Mesenchymal stem cell (in vitro differentiated cells and primary cell): ENCODE results near the gene MUC5B.
A peak's percentile ranks its signal among the peaks of the same experiment; 100 is the strongest.

Experiments used
- DNase-seq: peaks from one replicate; pipeline ENCODE4 v3.0.0-alpha.2; 2013
- H2AFZ ChIP-seq: one replicate; pipeline ENCODE4 v1.6.1; 2013; ENCODE audit warnings: low read depth, mild to moderate bottlenecking, control low read depth, inconsistent platforms, low read length, moderate library complexity
- H2AK5ac ChIP-seq: 2 replicates; pipeline ENCODE4 v1.6.1; 2013; ENCODE audit warnings: low read length, moderate library complexity, mild to moderate bottlenecking, inconsistent platforms; ENCODE audit not compliant: severe bottlenecking
- H2BK120ac ChIP-seq: one replicate; pipeline ENCODE4 v1.6.1; 2013; ENCODE audit warnings: low read depth, mild to moderate bottlenecking, inconsistent platforms, low read length, moderate library complexity
- H2BK12ac ChIP-seq, 2 experiments: one replicate each; pipeline ENCODE4 v1.6.1; 2013; ENCODE audit warnings: inconsistent platforms in 2 of 2, low read length in 2 of 2, mild to moderate bottlenecking in 2 of 2, moderate library complexity in 2 of 2, control low read depth in 1 of 2
- H2BK15ac ChIP-seq: one replicate; pipeline ENCODE4 v1.6.1; 2013; ENCODE audit warnings: mild to moderate bottlenecking, low read depth, inconsistent platforms; ENCODE audit not compliant: poor library complexity, severe bottlenecking
- H2BK5ac ChIP-seq: 2 replicates; pipeline ENCODE4 v1.6.1; 2013; ENCODE audit warnings: low read depth, mild to moderate bottlenecking, low read length, control low read depth, inconsistent platforms; ENCODE audit not compliant: poor library complexity, severe bottlenecking
- H3K14ac ChIP-seq, 2 experiments: one replicate each; pipeline ENCODE4 v1.6.1; 2013; ENCODE audit warnings: inconsistent platforms in 2 of 2, low read length in 2 of 2, control low read depth in 1 of 2, mild to moderate bottlenecking in 1 of 2, moderate library complexity in 1 of 2
- H3K18ac ChIP-seq, 2 experiments: one replicate each; pipeline ENCODE4 v1.6.1; 2013; ENCODE audit warnings: inconsistent platforms in 2 of 2, low read length in 2 of 2, control low read depth in 1 of 2, low read depth in 1 of 2, mild to moderate bottlenecking in 1 of 2
- H3K23ac ChIP-seq, 2 experiments: one replicate each; pipeline ENCODE4 v1.6.1; 2013; ENCODE audit warnings: inconsistent platforms in 2 of 2, low read length in 2 of 2, mild to moderate bottlenecking in 2 of 2, moderate library complexity in 2 of 2, control low read depth in 1 of 2
- H3K27ac ChIP-seq: 2 replicates; pipeline ENCODE4 v1.5.1; 2013; ENCODE audit warnings: mild to moderate bottlenecking, moderate library complexity, low read length, control low read depth, inconsistent platforms; ENCODE audit not compliant: poor library complexity, severe bottlenecking
- H3K27me3 ChIP-seq, 2 experiments: 2 replicates each; pipeline versions ENCODE4 v1.6.1 to v1.7.0; 2013; ENCODE audit warnings: low read length in 2 of 2, mild to moderate bottlenecking in 2 of 2, moderate library complexity in 2 of 2, control low read depth in 1 of 2, inconsistent platforms in 1 of 2; ENCODE audit not compliant: control insufficient read depth in 1 of 2, insufficient read depth in 1 of 2
- H3K36me3 ChIP-seq, 2 experiments: 2 replicates each; pipeline versions ENCODE4 v1.6.1 to v1.7.0; 2013; ENCODE audit warnings: low read length in 2 of 2, control low read depth in 1 of 2, inconsistent platforms in 1 of 2, low read depth in 1 of 2, mild to moderate bottlenecking in 1 of 2; ENCODE audit not compliant: insufficient read depth in 2 of 2, control insufficient read depth in 1 of 2
- H3K4ac ChIP-seq, 2 experiments: one replicate each; pipeline ENCODE4 v1.6.1; 2013; ENCODE audit warnings: inconsistent platforms in 2 of 2, low read length in 2 of 2, mild to moderate bottlenecking in 2 of 2, moderate library complexity in 2 of 2, control low read depth in 1 of 2, low read depth in 1 of 2
- H3K4me1 ChIP-seq: 2 replicates; pipeline ENCODE4 v1.6.1; 2013; ENCODE audit warnings: low read depth, low read length, control low read depth; ENCODE audit not compliant: control insufficient read depth, insufficient read depth
- H3K4me2 ChIP-seq: 2 replicates; pipeline ENCODE4 v1.6.1; 2013; ENCODE audit warnings: low read length, mild to moderate bottlenecking, inconsistent platforms; ENCODE audit not compliant: poor library complexity, severe bottlenecking
- H3K4me3 ChIP-seq, 2 experiments: 2 replicates each; pipeline versions ENCODE4 v1.5.1 to v1.7.0; 2013; ENCODE audit warnings: low read length in 2 of 2, mild to moderate bottlenecking in 2 of 2, control low read depth in 1 of 2, low read depth in 1 of 2; ENCODE audit not compliant: insufficient read depth in 1 of 2
- H3K79me1 ChIP-seq: replicated peaks from 2 replicates; pipeline ENCODE4 v1.6.1; 2013; ENCODE audit warnings: mild to moderate bottlenecking, control low read depth, low read length, inconsistent platforms; ENCODE audit not compliant: poor library complexity, severe bottlenecking
- H3K9ac ChIP-seq: 2 replicates; pipeline ENCODE4 v1.7.0; 2013; ENCODE audit warnings: mild to moderate bottlenecking, low read length, moderate library complexity
- H3K9me3 ChIP-seq: 2 replicates; pipeline ENCODE4 v1.7.0; 2013; ENCODE audit warnings: mild to moderate bottlenecking, low read length; ENCODE audit not compliant: control insufficient read depth
- H4K8ac ChIP-seq: one replicate; pipeline ENCODE4 v1.6.1; 2013; ENCODE audit warnings: inconsistent platforms, mild to moderate bottlenecking, low read length, moderate library complexity
- H4K91ac ChIP-seq: one replicate; pipeline ENCODE4 v1.6.1; 2013; ENCODE audit warnings: mild to moderate bottlenecking, low read length, inconsistent platforms
- WGBS: methylation state at CpG from one replicate; pipeline ENCODE4 v1.1.7; 2013; ENCODE audit warnings: mixed read lengths; 5-methylcytosine and 5-hydroxymethylcytosine counted together

The MUC5B gene

GRCh38 chr11:1303973-1304372 is 81.1 kb downstream of the MUC5B start:
- Histone ChIP-seq H4K91ac (no peak overlapping the region), H3K36me3 (peaks cover 27 to 49% of the 10 kb centered on the region in 2 experiments), H2AK5ac (peak overlapping the region; percentile 44), H3K27me3 (no peaks in the 10 kb centered on the region), H3K23ac (no peak overlapping the region), H2BK15ac (no peak overlapping the region), H2BK12ac (no peak overlapping the region), H3K4me2 (peak overlapping the region; percentile 39), H2BK120ac (no peak overlapping the region), H4K8ac (no peak overlapping the region), H3K9me3 (no peaks in the 10 kb centered on the region), H2AFZ (no peak overlapping the region), H2BK5ac (no peak overlapping the region), H3K4me3 (no peak overlapping the region), H3K4ac (no peak overlapping the region), H3K27ac (peak overlapping the region; percentile 81), H3K79me1 (peaks cover 10% of the 10 kb centered on the region), H3K9ac (peak overlapping the region; percentile 11), H3K14ac (no peak overlapping the region), H3K4me1 (peaks cover 61% of the 10 kb centered on the region), H3K18ac (no peak overlapping the region)
- 84% methylated on average over 7 of the region's 10 CpGs for WGBS
- no peak for DNase-seq

GRCh38 chr11:1304380-1304779 is 81.5 kb downstream of the MUC5B start:
- Histone ChIP-seq H3K4me1 (peaks cover 58% of the 10 kb centered on the region), H2AK5ac (no peak overlapping the region), H3K4me2 (peak overlapping the region; percentile 39), H3K23ac (no peak overlapping the region), H2BK5ac (no peak overlapping the region), H4K8ac (no peak overlapping the region), H2BK120ac (no peak overlapping the region), H3K4ac (no peak overlapping the region), H3K36me3 (peaks cover 27 to 49% of the 10 kb centered on the region in 2 experiments), H4K91ac (no peak overlapping the region), H3K4me3 (no peak overlapping the region), H3K9me3 (no peaks in the 10 kb centered on the region), H3K27me3 (no peaks in the 10 kb centered on the region), H2AFZ (no peak overlapping the region), H3K79me1 (peaks cover 10% of the 10 kb centered on the region), H2BK12ac (no peak overlapping the region), H3K14ac (no peak overlapping the region), H3K18ac (no peak overlapping the region), H3K9ac (peak overlapping the region; percentile 11), H3K27ac (peak overlapping the region; percentile 81), H2BK15ac (no peak overlapping the region)
- WGBS, result 98% methylated on average over 12 of the region's 14 CpGs
- no peak for DNase-seq

- Histone ChIP-seq H2AFZ (no peak overlapping the region), H4K8ac (no peak overlapping the region)
- WGBS, result 93% methylated on average over 13 of the region's 13 CpGs
Observed at GRCh38 chr11:1305063-1305495, 82.2 kb downstream of the MUC5B start.

DNA sequence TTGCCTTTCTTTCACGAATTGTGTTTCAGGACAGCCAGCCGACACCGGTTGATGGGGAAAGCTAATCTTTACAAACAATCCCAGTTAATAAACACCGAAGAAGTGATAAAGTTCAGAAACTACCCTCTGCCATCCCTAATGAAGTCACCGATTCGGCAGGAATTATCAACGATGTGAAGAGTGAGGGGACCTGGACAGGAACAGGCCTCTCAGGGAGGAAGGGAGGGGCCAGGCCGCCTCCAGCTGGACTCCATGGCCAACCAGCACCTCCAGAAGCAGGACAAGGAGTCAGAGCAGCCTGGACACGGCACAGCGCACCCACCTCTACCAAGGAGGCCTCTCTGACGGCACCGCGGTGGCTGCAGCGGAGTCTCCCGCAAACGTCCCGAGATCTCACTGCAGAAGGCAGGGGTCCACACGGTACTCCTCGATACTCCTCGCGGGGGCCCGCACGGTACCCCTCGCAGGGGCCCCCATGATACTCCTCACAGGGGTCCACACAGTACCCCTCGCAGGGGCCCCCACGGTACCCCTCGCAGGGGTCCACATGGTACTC is 82.7 kb downstream of the MUC5B start:
- WGBS, result 97% methylated on average over 26 of the region's 27 CpGs
- Histone ChIP-seq H2AK5ac (peak overlapping the region; percentile 59), H3K4me1 (peaks cover 63% of the 10 kb centered on the region), H3K9me3 (no peaks in the 10 kb centered on the region), H3K27me3 (no peaks in the 10 kb centered on the region), H4K91ac (no peak overlapping the region), H3K23ac (no peak overlapping the region), H2BK15ac (no peak overlapping the region), H2BK120ac (no peak overlapping the region), H3K14ac (no peak overlapping the region), H3K4me2 (no peak overlapping the region), H2BK12ac (no peak overlapping the region), H4K8ac (no peak overlapping the region), H3K4ac (no peak overlapping the region), H3K4me3 (no peak overlapping the region), H3K9ac (no peak overlapping the region), H2BK5ac (no peak overlapping the region), H3K36me3 (peaks cover 27 to 44% of the 10 kb centered on the region in 2 experiments), H3K18ac (no peak overlapping the region), H2AFZ (no peak overlapping the region), H3K79me1 (peaks cover 15% of the 10 kb centered on the region), H3K27ac (peak overlapping the region; percentile 59)
- no peak for DNase-seq

More at GRCh38 chr11:1305063-1305495, 82.2 kb downstream of the MUC5B start:
- Histone ChIP-seq H3K14ac (no peak overlapping the region), H3K9ac (no peak overlapping the region), H3K4me1 (peaks cover 60% of the 10 kb centered on the region), H2BK120ac (no peak overlapping the region), H3K27ac (peak overlapping the region; percentile 59), H3K18ac (no peak overlapping the region), H3K79me1 (peaks cover 12% of the 10 kb centered on the region), H3K27me3 (no peaks in the 10 kb centered on the region), H4K91ac (no peak overlapping the region), H3K36me3 (peaks cover 27 to 45% of the 10 kb centered on the region in 2 experiments), H3K9me3 (no peaks in the 10 kb centered on the region), H3K23ac (no peak overlapping the region), H2AK5ac (peak overlapping the region; percentile 59), H2BK12ac (no peak overlapping the region), H2BK15ac (peak overlapping the region; percentile 65), H3K4me3 (no peak overlapping the region), H3K4ac (no peak overlapping the region), H2BK5ac (no peak overlapping the region), H3K4me2 (no peak overlapping the region)
- DNase-seq, result no peak
